HG03135 (cell line): ENCODE measurements around the gene HSD3B1.
"Not testable (repeated sequence)": the region's sequence is repeated elsewhere in the genome, so short reads cannot be mapped to it uniquely, and the experiment has no call there.

Experiments used
- ATAC-seq: cut with Tn5 transposase; IDR thresholded peaks from one replicate; pipeline ENCODE4 v1.9.1; 2021; ENCODE audit warnings: mild to moderate bottlenecking, moderate library complexity; ENCODE audit not compliant: unreplicated experiment

The HSD3B1 gene

GRCh38 chr1:119551218-119551617 is 44.2 kb downstream of the HSD3B1 start:
- ATAC-seq = no peak

DNA sequence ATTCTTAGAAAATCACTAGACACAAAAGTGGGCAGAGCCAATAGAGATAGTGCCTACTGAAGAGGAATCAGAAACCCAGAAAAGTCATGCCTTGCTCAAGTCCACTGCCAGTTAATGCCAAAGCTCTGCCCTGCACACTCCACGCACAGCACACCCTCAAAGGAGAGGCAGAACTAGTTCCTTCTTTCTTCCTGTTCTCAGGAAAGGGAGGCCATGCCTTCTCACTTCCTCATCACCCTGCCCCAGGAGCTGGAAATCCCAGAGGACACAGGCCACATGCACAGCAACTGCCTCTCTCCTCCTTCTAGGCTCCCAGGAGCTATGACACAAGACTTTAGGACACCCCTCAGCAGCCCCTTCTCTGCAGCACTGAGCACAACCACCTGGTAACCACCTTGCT is 45.6 kb downstream of the HSD3B1 start:
- ATAC-seq = not testable (repeated sequence)

GRCh38 chr1:119553302-119554071 is 46.5 kb downstream of the HSD3B1 start:
- not testable (repeated sequence) for ATAC-seq

DNA sequence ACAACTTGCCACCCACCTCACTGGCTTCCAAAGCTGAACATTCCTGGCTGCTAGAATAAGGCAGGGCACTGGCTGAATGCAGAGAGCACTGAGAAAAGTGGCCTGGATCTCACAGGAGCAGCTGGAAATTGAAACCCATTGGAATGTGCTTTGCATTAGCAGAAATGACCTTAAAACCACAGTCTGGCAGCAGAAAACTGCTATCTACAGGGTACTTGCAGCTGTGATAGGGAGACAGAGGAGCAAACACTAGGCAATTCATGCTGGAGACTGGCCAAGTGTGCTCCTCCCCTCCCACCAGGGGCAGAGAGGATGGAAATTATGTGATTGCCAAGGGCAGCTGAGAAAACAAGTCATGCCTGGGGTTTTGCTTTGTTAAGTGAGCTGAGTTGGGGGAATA is 47.2 kb downstream of the HSD3B1 start:
- no peak for ATAC-seq

- no peak for ATAC-seq
Measured at GRCh38 chr1:119556423-119556822, 49.4 kb downstream of the HSD3B1 start.

GRCh38 chr1:119560402-119560801 is 53.4 kb downstream of the HSD3B1 start:
- ATAC-seq = not testable (repeated sequence)

- no peak for ATAC-seq
Measured at GRCh38 chr1:119564548-119564947, 57.5 kb downstream of the HSD3B1 start.
